ENCODE results near the gene RNF43. TPM values are rescaled to one million over a fixed set of nuclear protein-coding genes. Genes with fewer than 3 reads are reported as not detected.

The RNF43 gene
- total and polyA plus RNA-seq, 2 of the 13 experiments (the other 11 are each of a cell fraction or from before 2014, with no cell fraction given), result 31.0 to 53.4 TPM

GRCh38 chr17:58417300-58418092 lies at the start of gene RNF43 (continued):
- TF ChIP-seq ZBTB4 (CRISPR knock-in tag; IDR thresholded peaks at IDR 0.05; ENCODE audit: borderline replicate concordance) (peak; percentile 92; the same call in 1 of the 2 replicates), BRD4 (CRISPR knock-in tag; IDR thresholded peaks at IDR 0.05) (peak; percentile 87), ATF2 (CRISPR knock-in tag; IDR thresholded peaks at IDR 0.05) (peak; percentile 74; the same call in 1 of the 2 replicates), TOPORS (CRISPR knock-in tag; IDR thresholded peaks at IDR 0.05) (peak; percentile 78; the same call in 1 of the 2 replicates), ZNF281 (CRISPR knock-in tag; IDR thresholded peaks at IDR 0.05; ENCODE audit: borderline replicate concordance) (peak; percentile 90), TERF1 (CRISPR knock-in tag; IDR thresholded peaks at IDR 0.05) (no peak)
